ENCODE measurements around the gene DDRGK1.

DDRGK1 gene

DNA sequence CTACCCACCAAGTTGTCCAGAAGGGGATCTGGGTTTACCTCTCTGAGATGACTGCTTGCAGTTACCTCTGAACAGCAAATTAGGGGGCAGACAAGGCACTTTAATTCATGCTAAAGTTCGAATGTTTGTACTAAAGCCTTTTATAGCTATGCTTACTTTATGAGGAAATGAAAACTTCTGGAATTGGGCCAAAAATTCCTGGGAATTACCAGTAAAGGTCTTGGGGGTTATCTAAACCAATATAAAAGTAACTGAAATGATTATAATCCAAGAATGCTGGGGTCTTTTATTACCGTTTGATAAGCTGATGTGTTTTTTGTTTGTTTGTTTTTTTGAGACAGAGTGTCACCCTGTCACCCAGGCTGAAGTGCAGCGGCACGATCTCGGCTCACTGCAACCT lies 23.2 kb downstream of the DDRGK1 start:
- no peak overlapping the region for H3K4me3 ChIP-seq (ENCODE audit: low read length)
- TF ChIP-seq, protein P1, sequence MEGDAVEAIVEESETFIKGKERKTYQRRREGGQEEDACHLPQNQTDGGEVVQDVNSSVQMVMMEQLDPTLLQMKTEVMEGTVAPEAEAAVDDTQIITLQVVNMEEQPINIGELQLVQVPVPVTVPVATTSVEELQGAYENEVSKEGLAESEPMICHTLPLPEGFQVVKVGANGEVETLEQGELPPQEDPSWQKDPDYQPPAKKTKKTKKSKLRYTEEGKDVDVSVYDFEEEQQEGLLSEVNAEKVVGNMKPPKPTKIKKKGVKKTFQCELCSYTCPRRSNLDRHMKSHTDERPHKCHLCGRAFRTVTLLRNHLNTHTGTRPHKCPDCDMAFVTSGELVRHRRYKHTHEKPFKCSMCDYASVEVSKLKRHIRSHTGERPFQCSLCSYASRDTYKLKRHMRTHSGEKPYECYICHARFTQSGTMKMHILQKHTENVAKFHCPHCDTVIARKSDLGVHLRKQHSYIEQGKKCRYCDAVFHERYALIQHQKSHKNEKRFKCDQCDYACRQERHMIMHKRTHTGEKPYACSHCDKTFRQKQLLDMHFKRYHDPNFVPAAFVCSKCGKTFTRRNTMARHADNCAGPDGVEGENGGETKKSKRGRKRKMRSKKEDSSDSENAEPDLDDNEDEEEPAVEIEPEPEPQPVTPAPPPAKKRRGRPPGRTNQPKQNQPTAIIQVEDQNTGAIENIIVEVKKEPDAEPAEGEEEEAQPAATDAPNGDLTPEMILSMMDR (conservative IDR thresholded peaks at IDR 0.05; ENCODE audit: low read depth, low read length), result no peak
- DNase-seq (ENCODE audit: low read depth), result no peak

DNA sequence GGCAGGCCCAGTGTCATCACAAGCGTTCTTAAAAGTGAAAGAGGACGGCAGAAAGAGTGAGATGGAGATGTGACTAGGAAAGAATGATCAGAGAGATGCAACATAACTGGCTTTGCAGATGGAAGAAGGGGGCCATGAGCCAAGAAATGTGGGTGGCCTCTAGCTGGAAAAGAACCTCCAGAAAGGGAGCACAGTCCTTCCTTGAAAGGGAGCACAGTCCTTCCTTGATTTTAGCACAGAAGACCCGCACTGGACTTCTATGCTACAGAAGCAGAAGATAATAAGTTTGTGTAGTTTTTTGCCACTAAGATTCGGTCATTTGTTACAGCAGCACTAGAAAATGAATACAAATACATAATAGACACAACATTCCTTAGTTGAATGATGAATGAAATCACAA lies 24.2 kb downstream of the DDRGK1 start:
- no peak for DNase-seq (ENCODE audit: low read depth)
- no peak overlapping the region for H3K4me3 ChIP-seq (ENCODE audit: low read length)
- TF ChIP-seq, protein P1 (conservative IDR thresholded peaks at IDR 0.05; ENCODE audit: low read depth, low read length), result no peak

DNA sequence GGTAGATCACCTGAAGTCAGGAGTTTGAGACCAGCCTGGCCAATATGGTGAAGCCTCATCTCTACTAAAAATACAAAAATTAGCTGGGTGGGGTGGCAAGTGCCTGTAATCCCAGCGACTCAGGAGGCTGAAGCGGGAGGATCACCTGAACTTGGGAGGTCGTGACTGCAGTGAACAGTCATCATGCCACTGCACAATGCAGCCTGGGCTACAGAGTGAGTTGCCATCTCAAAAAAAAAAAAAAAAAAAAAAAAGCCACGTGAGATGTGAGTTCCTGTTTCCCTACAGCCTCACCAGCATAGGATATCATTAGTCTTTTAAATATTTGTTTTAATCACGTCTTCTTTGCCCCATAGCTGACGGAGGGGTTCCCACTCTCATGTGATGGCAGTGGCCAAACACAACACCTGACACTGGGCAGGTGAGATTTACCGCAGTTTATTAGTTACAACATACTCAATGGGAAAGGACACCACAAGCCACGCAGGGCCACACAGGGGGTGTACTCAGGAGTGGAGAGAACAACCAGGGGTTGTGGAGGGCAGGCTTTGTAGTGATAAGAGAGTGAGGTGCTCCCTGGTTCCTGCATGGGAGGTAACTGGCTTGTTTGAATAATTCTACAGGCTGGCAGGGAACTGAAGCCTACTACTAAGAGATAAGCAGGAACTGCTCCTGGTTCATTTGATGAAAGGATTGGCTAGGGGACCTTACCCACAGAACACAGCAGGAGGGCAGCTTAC lies 26.6 kb downstream of the DDRGK1 start:
- TF ChIP-seq, protein P1 (conservative IDR thresholded peaks at IDR 0.05; ENCODE audit: low read depth, low read length), result no peak
- no peak for DNase-seq (ENCODE audit: low read depth)
- no peak overlapping the region for H3K4me3 ChIP-seq (ENCODE audit: low read length)

DNA sequence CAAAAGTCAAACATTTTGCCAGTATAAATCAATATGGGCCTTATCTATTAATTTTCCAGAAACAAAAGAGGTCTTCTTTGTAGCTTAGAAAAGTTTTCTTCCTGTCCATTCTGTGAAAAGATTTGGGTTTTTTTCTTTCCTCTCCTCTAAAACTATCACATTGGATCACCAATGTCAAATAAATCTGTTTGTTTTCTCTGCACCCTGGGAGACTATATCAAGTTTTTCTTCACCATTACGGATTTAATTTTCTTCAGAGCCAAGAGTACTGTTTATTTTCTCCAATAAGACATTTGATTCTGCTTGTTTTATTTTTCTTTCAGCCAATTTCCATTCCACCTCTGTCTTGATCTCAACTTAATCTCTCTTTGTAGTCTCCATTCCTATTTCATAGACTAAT lies 29.2 kb downstream of the DDRGK1 start:
- H3K4me3 ChIP-seq (ENCODE audit: low read length), result no peak overlapping the region
- TF ChIP-seq, protein P1 (conservative IDR thresholded peaks at IDR 0.05; ENCODE audit: low read depth, low read length), result no peak

DNA sequence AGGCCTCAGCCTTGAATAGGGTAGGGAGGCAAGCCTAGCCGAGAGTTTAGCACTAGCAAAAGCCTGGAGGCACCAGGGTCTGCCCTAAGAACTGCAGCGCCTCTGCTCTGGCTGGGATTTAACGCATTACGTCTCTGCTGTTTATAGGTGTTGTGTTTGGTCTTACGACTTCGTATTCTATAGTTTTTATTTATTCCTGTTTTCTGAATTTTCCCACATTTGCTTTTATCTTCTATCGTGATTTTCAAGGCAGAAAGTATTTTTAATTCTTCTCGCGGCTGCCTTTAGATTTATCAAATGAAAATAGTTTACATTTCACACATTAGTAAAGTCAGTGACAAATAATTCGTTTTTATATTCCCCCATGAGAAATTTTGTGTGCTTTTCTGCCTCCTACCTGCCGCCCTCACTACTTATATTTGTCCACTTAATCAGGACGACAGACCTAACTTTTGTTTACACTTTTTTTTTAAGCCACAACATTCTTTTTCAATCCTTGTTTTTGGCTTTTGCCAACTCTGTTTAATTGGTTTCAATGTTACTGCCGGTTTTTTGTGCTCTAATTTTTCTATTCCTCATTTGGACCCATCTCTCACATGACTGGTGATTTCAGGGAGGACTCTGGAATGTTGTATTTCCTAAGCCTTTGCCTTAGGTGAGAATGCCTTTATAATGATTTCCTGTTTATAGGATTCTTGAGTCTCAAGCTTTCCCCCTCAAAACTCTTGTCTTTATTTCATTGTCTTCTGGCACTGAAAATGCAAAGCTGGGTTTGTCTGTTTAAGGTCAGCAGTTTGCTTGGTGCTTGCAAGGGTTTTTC lies 29.8 kb downstream of the DDRGK1 start:
- TF ChIP-seq, protein P1 (conservative IDR thresholded peaks at IDR 0.05; ENCODE audit: low read depth, low read length), result no peak
- peak overlapping the region; percentile 74 for H3K4me3 ChIP-seq (ENCODE audit: low read length)
- no peak for DNase-seq (ENCODE audit: low read depth)

More for the DNA sequence above, 29.2 kb downstream of the DDRGK1 start:
- DNase-seq (ENCODE audit: low read depth), result no peak

DNA sequence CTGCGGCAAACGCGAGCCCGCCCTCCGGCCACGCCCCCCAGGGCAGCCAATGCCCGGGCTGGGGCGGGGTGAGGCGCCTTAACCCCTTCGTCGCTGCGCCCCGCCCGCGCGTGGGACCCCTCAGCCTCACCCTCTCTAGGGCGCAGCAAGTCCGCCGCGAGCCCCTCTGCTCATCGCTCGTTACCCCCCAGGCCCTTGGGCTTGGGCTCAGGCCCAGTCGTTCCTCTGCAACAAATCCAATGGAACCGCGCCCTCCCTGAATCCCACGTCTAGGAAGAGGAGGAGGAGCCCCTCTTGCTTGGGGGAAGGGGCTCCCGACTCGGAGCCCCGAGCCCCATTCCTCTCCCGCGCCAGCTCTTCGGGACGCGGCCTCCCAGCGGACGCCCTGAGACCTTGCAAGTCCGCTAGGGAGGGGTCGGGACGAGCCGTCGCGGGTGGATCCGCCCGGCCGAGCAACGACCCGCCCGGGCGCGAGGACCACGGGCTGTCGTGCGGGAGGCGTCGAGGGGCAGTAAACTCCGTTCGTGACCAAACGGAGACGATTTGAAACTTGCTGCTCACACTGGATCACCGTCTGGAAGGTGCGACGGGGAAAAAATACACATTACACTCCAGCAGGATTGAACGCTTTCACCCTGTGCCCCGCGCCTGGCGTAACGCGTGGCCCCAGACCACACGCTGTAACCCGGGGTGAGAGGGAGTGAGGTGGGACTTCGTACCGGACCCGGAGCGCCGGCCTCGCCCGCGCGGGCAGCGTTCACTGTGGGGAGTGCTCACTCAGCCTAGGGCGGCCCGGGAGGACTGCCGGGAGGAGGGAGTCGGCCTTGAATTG lies 30.7 kb downstream of the DDRGK1 start:
- TF ChIP-seq, protein P1 (conservative IDR thresholded peaks at IDR 0.05; ENCODE audit: low read depth, low read length), result peak; percentile 10
- DNase-seq (ENCODE audit: low read depth), result no peak
- peak overlapping the region; percentile 74 for H3K4me3 ChIP-seq (ENCODE audit: low read length)
